CD4-positive, alpha-beta T cell (primary cell): ENCODE measurements around the gene INPP4A. TPM values are rescaled to one million over a fixed set of nuclear protein-coding genes. Genes with fewer than 3 reads are reported as not detected.

Experiments used
- ATAC-seq: fragments of 200-7000 bp; cut with Tn5 transposase; one replicate; pipeline ENCODE4 v1.10.0; 2022; ENCODE audit warnings: mild to moderate bottlenecking; ENCODE audit not compliant: poor library complexity
- CTCF ChIA-PET: fragments of 350-600 bp; sonication (Branson Sonifier 250); formaldehyde crosslinking; loops from one replicate; lab custom pipeline; 2021; ENCODE audit warnings: antibody characterized with exemption, inconsistent platforms; lab: Charles Lee
- POLR2A ChIA-PET: fragments of 350-600 bp; sonication (Branson Sonifier 250); formaldehyde crosslinking; loops from one replicate; lab custom pipeline; 2021; ENCODE audit warnings: antibody characterized with exemption, inconsistent platforms; lab: Charles Lee
- DNase-seq, 14 experiments: peaks; one replicate each; pipeline ENCODE4 v3.0.0-alpha.2; 2013 to 2020; ENCODE audit warnings: mixed read lengths in 2 of 14
- H3K27ac ChIP-seq, 2 donors: one replicate each; pipeline versions ENCODE4 v1.5.1 to v1.7.0; 2013; ENCODE audit warnings: low read length in 2 of 2, low read depth in 1 of 2, mild to moderate bottlenecking in 1 of 2
- H3K27me3 ChIP-seq, 2 experiments: 1 replicate in 1 of 2; 2 replicates in 1 of 2; pipeline versions ENCODE4 v1.6.1 to v1.7.0; 2013; ENCODE audit warnings: low read length in 2 of 2, control low read depth in 1 of 2, mild to moderate bottlenecking in 1 of 2, moderate library complexity in 1 of 2; ENCODE audit not compliant: insufficient read depth in 2 of 2, control insufficient read depth in 1 of 2
- H3K36me3 ChIP-seq: one replicate; pipeline ENCODE4 v1.6.1; 2013; ENCODE audit warnings: low read length, control low read depth; ENCODE audit not compliant: insufficient read depth
- H3K4me1 ChIP-seq: one replicate; pipeline ENCODE4 v1.6.1; 2013; ENCODE audit warnings: low read length, control low read depth; ENCODE audit not compliant: insufficient read depth
- H3K4me3 ChIP-seq: one replicate; pipeline ENCODE4 v1.5.1; 2013; ENCODE audit warnings: mild to moderate bottlenecking, low read length, moderate library complexity
- H3K9me3 ChIP-seq, 2 experiments: 1 replicate in 1 of 2; 2 replicates in 1 of 2; pipeline versions ENCODE4 v1.6.1 to v1.7.0; 2013; ENCODE audit warnings: low read length in 2 of 2, mild to moderate bottlenecking in 2 of 2, control low read depth in 1 of 2, moderate library complexity in 1 of 2; ENCODE audit not compliant: control insufficient read depth in 1 of 2, insufficient read depth in 1 of 2
- H3K27ac Mint-ChIP-seq: one replicate; pipeline ENCODE4 v1.8.0; 2020; ENCODE audit warnings: mixed read lengths
- H3K27me3 Mint-ChIP-seq: one replicate; pipeline ENCODE4 v1.8.0; 2021; ENCODE audit warnings: mixed read lengths
- H3K36me3 Mint-ChIP-seq: one replicate; pipeline ENCODE4 v1.8.0; 2021; ENCODE audit warnings: low read depth, mixed read lengths
- H3K4me1 Mint-ChIP-seq: one replicate; pipeline ENCODE4 v1.8.0; 2021; ENCODE audit warnings: low read depth, mixed read lengths
- H3K4me3 Mint-ChIP-seq: one replicate; pipeline ENCODE4 v1.8.0; 2020; ENCODE audit warnings: mild to moderate bottlenecking, mixed read lengths
- H3K9me3 Mint-ChIP-seq: one replicate; pipeline ENCODE4 v1.8.0; 2020; ENCODE audit warnings: mixed read lengths
- intact Hi-C, 2 experiments: fragments of 100-400 bp; cut with DNase I in 1 of 2; cut with micrococcal nuclease in 1 of 2; formaldehyde crosslinking; loops; one replicate each; pipeline versions ENCODE4 v1.15.1 to v1.9.0; 2023 to 2025; cut with DNase I, micrococcal nuclease
- total RNA-seq, 174 experiments: library from RNA in 2 of 174; stranded (reverse) in 2 of 174; gene quantifications; one replicate each; pipeline ENCODE4 v1.2.3 and lab custom pipeline; 2021 to 2026
- TF ChIP-seq, protein P1 (sequence below): fragments of 200-600 bp; IDR thresholded peaks from one replicate; pipeline ENCODE4 v1.8.0; 2022; ENCODE audit warnings: antibody characterized with exemption, mild to moderate bottlenecking

Gene INPP4A
- total RNA-seq, 2 experiments from 2014 or later: 86.4 to 89.2 TPM

DNA sequence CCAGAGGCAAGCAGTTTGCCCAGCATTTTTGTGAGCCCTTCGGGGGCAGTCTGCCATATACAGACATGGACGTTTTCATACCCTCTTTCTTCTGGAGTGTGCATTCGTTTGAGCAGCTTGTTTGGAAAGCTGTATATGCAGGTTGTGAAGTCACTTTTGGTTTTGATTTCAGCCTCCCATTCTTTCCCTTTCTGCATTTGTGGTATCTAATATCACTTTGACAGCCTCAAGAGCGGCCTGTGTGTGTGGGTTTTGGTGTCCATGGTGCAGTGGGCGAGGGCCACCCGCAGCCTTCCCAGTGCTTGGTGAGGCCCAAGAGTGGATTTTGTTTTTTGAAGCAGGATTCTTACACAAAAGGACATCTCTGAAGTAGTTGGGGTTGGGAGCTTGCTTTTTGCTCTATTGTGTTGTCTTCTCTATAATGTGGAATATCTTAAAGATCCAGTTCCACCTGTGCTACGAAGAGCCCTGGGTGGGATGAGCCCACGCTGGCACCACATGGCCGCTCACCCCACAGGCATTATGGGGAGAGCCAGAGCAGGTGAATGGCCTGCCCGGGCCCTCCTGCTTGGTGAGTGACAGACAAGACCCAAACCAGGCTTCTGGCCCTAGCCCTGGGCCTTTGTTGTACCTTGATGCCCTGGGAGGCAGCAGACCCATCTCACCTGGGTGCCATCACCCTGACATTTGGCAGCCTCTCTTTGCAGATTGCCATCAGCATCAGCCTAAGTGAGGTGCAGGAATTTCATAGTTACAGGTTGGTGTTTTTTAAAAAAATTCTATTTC, 29.5 kb downstream of the INPP4A start:
- peak overlapping the region; percentile 72 for H3K27ac Mint-ChIP-seq
- TF ChIP-seq, protein P1, sequence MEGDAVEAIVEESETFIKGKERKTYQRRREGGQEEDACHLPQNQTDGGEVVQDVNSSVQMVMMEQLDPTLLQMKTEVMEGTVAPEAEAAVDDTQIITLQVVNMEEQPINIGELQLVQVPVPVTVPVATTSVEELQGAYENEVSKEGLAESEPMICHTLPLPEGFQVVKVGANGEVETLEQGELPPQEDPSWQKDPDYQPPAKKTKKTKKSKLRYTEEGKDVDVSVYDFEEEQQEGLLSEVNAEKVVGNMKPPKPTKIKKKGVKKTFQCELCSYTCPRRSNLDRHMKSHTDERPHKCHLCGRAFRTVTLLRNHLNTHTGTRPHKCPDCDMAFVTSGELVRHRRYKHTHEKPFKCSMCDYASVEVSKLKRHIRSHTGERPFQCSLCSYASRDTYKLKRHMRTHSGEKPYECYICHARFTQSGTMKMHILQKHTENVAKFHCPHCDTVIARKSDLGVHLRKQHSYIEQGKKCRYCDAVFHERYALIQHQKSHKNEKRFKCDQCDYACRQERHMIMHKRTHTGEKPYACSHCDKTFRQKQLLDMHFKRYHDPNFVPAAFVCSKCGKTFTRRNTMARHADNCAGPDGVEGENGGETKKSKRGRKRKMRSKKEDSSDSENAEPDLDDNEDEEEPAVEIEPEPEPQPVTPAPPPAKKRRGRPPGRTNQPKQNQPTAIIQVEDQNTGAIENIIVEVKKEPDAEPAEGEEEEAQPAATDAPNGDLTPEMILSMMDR: no peak
- no peaks in the 10 kb centered on the region for H3K27me3 ChIP-seq
- H3K27ac ChIP-seq: peak overlapping the region; percentile 57 to 66
- POLR2A ChIA-PET: interaction anchor here (0.6 to 3.8 kb wide), 3 partner anchors 8 to 11 kb away, joined by 3 to 32 read pairs (median 3); no protein-coding TSS in a partner anchor
- peaks cover 12% of the 10 kb centered on the region for H3K36me3 ChIP-seq
- H3K4me1 ChIP-seq: peaks cover 99% of the 10 kb centered on the region
- no peaks in the 10 kb centered on the region for H3K9me3 ChIP-seq
- peaks cover 95% of the 10 kb centered on the region for H3K4me1 Mint-ChIP-seq
- H3K9me3 Mint-ChIP-seq: no peaks in the 10 kb centered on the region
- H3K4me3 ChIP-seq: peak overlapping the region; percentile 34
- peaks cover 23% of the 10 kb centered on the region for H3K36me3 Mint-ChIP-seq
- intact Hi-C loops: loop anchor here in 1 of 2 experiments (2.0 kb wide), 1 partner anchor 15 kb away; no protein-coding TSS in a partner anchor
- no peaks in the 10 kb centered on the region for H3K27me3 Mint-ChIP-seq
- ATAC-seq (peak; percentile 41), DNase-seq (peak in 4 of 14 experiments; percentile 32 to 69 (median 48))
- H3K4me3 Mint-ChIP-seq: peak overlapping the region; percentile 80
- CTCF ChIA-PET: interaction anchor here (0.6 kb wide), 1 partner anchor 14 kb away, joined by 3 read pairs; no protein-coding TSS in a partner anchor

DNA sequence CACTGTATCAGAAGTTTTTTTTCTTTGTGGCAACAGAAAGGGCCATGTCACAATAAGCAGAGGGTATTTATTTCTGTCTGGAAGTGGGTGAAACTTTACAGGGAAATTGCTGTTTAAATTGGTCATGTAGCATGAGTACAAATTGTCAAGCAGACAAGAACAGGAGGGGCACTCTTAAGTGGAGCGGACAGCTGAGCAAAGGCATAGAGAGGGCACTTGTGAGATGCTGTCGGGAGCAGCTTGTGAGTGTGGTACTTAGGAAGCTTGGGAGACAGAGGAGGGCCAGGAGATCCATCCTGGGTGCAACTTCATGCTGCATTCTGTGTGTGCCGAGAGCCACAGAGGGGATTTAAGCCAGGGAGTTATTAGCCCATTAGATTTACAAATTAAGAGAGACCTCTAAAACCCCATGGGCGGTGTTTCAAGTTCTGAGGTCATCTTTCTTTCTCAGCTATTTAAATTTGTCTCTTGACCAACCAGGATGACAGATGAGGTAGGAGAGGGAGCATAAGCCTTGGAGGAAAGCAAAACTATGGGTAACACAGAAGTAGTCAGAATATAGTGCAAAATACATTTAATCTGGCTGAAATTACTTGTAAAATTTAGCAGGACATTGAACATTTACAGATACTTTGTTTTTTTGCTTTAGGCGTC, 30.4 kb downstream of the INPP4A start:
- no peaks in the 10 kb centered on the region for H3K27me3 ChIP-seq
- Mint-ChIP-seq H3K36me3 (peaks cover 20% of the 10 kb centered on the region), H3K27ac (peak overlapping the region; percentile 72), H3K27me3 (no peaks in the 10 kb centered on the region), H3K4me1 (peaks cover 98% of the 10 kb centered on the region), H3K9me3 (no peaks in the 10 kb centered on the region), H3K4me3 (peak overlapping the region; percentile 47)
- peak overlapping the region in 1 of 2 donors; percentile 57 for H3K27ac ChIP-seq
- peak in 1 of 14 experiments; percentile 16 for DNase-seq
- no peak for ATAC-seq
- no peak overlapping the region for H3K4me3 ChIP-seq
- intact Hi-C loops: loop anchor here in 1 of 2 experiments (2.0 kb wide), 1 partner anchor 14 kb away; no protein-coding TSS in a partner anchor
- ChIA-PET POLR2A (interaction anchor here (3.8 kb wide), 1 partner anchor 11 kb away, joined by 32 read pairs; no protein-coding TSS in a partner anchor), CTCF (interaction anchor here (0.6 to 1.5 kb wide), 2 partner anchors 13 kb away, joined by 3 to 5 read pairs; no protein-coding TSS in a partner anchor)
- TF ChIP-seq, protein P1: no peak
- peaks cover 12% of the 10 kb centered on the region for H3K36me3 ChIP-seq
- H3K9me3 ChIP-seq: no peaks in the 10 kb centered on the region
- peaks cover 100% of the 10 kb centered on the region for H3K4me1 ChIP-seq

DNA sequence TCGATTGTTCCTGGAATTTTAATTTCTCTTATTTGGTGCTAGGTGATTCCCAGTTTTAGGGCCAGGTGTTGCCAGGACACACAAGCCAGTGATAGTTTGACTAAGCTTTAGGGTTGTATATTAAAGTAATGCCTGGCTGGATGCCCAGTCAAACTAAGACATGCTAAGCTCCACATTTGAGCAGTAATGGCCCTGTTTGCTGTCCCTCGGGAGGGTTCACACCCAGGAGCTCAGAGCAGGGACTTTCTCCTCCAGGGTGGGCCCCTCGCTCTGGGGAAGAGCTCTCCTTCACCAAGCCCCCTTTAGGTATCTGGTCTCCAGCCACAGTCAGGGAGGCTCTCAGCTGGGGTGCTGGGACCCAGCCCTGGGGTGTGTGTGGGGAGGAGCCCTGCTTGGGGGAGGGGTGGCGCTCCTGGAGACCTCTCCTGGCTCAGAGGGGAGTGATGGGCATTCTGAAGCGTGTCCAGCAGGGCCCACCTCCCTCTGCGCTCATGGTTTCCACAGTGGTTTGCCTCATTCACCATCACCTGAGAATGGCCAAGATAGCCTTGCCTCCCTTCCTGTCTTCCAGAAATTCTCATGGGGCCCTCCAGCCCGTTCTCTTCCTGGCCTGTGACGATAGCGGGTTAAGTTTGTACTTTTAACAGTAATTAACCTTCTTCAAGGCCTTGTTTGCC, 31.7 kb downstream of the INPP4A start:
- H3K4me1 Mint-ChIP-seq: peaks cover 99% of the 10 kb centered on the region
- H3K9me3 Mint-ChIP-seq: no peaks in the 10 kb centered on the region
- no peak overlapping the region for H3K4me3 ChIP-seq
- H3K4me1 ChIP-seq: peaks cover 100% of the 10 kb centered on the region
- peak overlapping the region; percentile 58 for H3K4me3 Mint-ChIP-seq
- peak in 1 of 14 experiments; percentile 29 for DNase-seq
- ChIA-PET POLR2A (interaction anchor here (0.9 to 3.8 kb wide), 2 partner anchors 12 kb away, joined by 3 to 32 read pairs; no protein-coding TSS in a partner anchor), CTCF (interaction anchor here (1.2 to 1.5 kb wide), 2 partner anchors 9 to 12 kb away, joined by 3 to 5 read pairs; no protein-coding TSS in a partner anchor)
- ATAC-seq: no peak
- H3K36me3 Mint-ChIP-seq: peaks cover 20% of the 10 kb centered on the region
- no peaks in the 10 kb centered on the region for H3K9me3 ChIP-seq
- H3K36me3 ChIP-seq: peaks cover 12% of the 10 kb centered on the region
- TF ChIP-seq, protein P1: no peak
- peak overlapping the region; percentile 72 for H3K27ac Mint-ChIP-seq
- no peaks in the 10 kb centered on the region for H3K27me3 Mint-ChIP-seq
- H3K27me3 ChIP-seq: no peaks in the 10 kb centered on the region
- H3K27ac ChIP-seq: no peak overlapping the region
- intact Hi-C loops: no loop called here
